ENCODE results near the gene AOPEP.

AOPEP gene

DNA sequence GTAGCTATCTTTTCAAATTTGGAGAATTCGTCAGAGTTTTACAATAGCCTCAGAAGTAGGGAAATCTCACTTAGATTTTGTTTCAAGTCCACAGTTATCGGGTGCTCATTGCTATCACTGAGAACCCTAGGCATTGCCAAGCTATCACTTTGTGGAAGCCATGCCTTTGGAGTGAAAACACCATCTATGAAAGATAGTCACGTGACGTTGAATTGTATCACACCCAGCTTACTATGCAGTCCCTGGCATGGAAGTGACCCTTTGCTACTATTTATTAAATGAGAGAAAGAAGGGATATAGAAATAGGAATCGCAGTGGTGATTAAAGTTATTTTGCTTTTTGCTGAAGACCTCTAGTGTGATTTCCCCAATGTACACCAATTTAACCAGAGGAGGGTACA, 97.2 kb downstream of the AOPEP start:
- Histone ChIP-seq H4K20me1 (ENCODE audit: insufficient read depth, low read length) (no peaks in the 10 kb centered on the region), H3K9me3 (ENCODE audit: insufficient read depth, low read length) (no peaks in the 10 kb centered on the region), H3K4me1 (ENCODE audit: low read length) (peaks cover 17% of the 10 kb centered on the region), H3K27ac (ENCODE audit: low read length) (no peak overlapping the region), H3K36me3 (replicated peaks; ENCODE audit: low read depth, low read length) (peaks cover 4% of the 10 kb centered on the region), H3K9ac (ENCODE audit: low read length) (no peak overlapping the region), H2AFZ (ENCODE audit: low read depth, low read length) (no peak overlapping the region), H3K27me3 (ENCODE audit: low read depth, low read length) (no peaks in the 10 kb centered on the region), H3K4me2 (ENCODE audit: low read length) (no peak overlapping the region), H3K79me2 (ENCODE audit: low read length) (no peaks in the 10 kb centered on the region), H3K4me3 (ENCODE audit: low read length) (no peak overlapping the region)
- TF ChIP-seq CTCF (IDR thresholded peaks at IDR 0.05; ENCODE audit: low read depth, low read length) (no peak), EZH2phosphoT487 (IDR thresholded peaks at IDR 0.05; ENCODE audit: low read depth) (no peak)

DNA sequence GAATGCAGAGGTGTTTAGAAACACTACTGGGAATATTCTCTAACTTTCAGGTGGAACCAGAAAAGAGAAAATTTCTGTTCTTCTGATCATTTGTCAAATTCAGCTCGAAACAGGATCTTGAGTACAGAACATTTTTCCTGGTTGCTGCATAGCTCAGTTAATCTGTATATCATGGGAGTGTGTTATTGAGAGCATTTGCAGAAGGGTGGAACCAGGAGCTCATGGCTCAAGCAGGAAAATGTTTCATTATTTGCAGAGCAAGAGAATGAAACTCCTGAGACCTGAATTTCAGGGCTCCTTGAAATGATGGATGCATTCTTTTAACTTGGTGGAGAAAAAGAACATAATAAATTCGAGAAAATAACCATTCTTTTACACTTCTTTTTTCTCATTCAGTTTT, 97.9 kb downstream of the AOPEP start:
- Histone ChIP-seq H3K9me3 (ENCODE audit: insufficient read depth, low read length) (no peaks in the 10 kb centered on the region), H3K4me3 (ENCODE audit: low read length) (no peak overlapping the region), H4K20me1 (ENCODE audit: insufficient read depth, low read length) (no peaks in the 10 kb centered on the region), H2AFZ (ENCODE audit: low read depth, low read length) (no peak overlapping the region), H3K79me2 (ENCODE audit: low read length) (no peaks in the 10 kb centered on the region), H3K4me1 (ENCODE audit: low read length) (peaks cover 17% of the 10 kb centered on the region), H3K9ac (ENCODE audit: low read length) (no peak overlapping the region), H3K27me3 (ENCODE audit: low read depth, low read length) (no peaks in the 10 kb centered on the region), H3K36me3 (replicated peaks; ENCODE audit: low read depth, low read length) (peaks cover 4% of the 10 kb centered on the region), H3K4me2 (ENCODE audit: low read length) (no peak overlapping the region), H3K27ac (ENCODE audit: low read length) (no peak overlapping the region)
- TF ChIP-seq CTCF (IDR thresholded peaks at IDR 0.05; ENCODE audit: low read depth, low read length) (no peak), EZH2phosphoT487 (IDR thresholded peaks at IDR 0.05; ENCODE audit: low read depth) (no peak)

- Histone ChIP-seq H3K27me3 (ENCODE audit: low read depth, low read length) (no peaks in the 10 kb centered on the region), H3K9me3 (ENCODE audit: insufficient read depth, low read length) (no peaks in the 10 kb centered on the region), H3K79me2 (ENCODE audit: low read length) (no peaks in the 10 kb centered on the region), H3K27ac (ENCODE audit: low read length) (no peak overlapping the region), H3K4me1 (ENCODE audit: low read length) (peaks cover 17% of the 10 kb centered on the region), H3K9ac (ENCODE audit: low read length) (no peak overlapping the region), H3K36me3 (replicated peaks; ENCODE audit: low read depth, low read length) (peaks cover 4% of the 10 kb centered on the region), H4K20me1 (ENCODE audit: insufficient read depth, low read length) (no peaks in the 10 kb centered on the region), H3K4me2 (ENCODE audit: low read length) (no peak overlapping the region), H2AFZ (ENCODE audit: low read depth, low read length) (no peak overlapping the region), H3K4me3 (ENCODE audit: low read length) (no peak overlapping the region)
- TF ChIP-seq CTCF (IDR thresholded peaks at IDR 0.05; ENCODE audit: low read depth, low read length) = no peak
- no peak for TF ChIP-seq EZH2phosphoT487 (IDR thresholded peaks at IDR 0.05; ENCODE audit: low read depth)
Measured at GRCh38 chr9:94824913-94825610, 98.6 kb downstream of the AOPEP start.

DNA sequence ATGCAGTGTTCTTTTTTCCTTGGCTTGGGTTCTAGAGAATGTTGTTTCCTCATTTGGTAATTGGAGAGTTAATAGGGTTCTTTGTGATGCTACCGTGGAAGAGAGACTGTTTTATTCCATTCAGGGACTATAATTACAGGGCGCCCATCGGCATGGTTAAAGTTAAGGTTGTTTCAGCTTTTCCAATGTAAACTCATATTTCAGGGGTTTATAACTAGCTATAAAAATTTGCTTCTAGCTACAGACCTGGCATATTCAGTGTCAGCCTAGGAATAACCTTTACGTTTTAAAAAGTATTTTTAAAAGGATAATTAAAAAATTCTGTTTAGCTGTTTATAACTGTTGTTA, 99.1 kb downstream of the AOPEP start:
- Histone ChIP-seq H4K20me1 (ENCODE audit: insufficient read depth, low read length) (no peaks in the 10 kb centered on the region), H3K27me3 (ENCODE audit: low read depth, low read length) (no peaks in the 10 kb centered on the region), H3K4me1 (ENCODE audit: low read length) (peaks cover 14% of the 10 kb centered on the region), H3K4me3 (ENCODE audit: low read length) (no peak overlapping the region), H3K9ac (ENCODE audit: low read length) (no peak overlapping the region), H3K79me2 (ENCODE audit: low read length) (no peaks in the 10 kb centered on the region), H3K27ac (ENCODE audit: low read length) (no peak overlapping the region), H2AFZ (ENCODE audit: low read depth, low read length) (no peak overlapping the region), H3K36me3 (replicated peaks; ENCODE audit: low read depth, low read length) (peaks cover 3% of the 10 kb centered on the region), H3K4me2 (ENCODE audit: low read length) (no peak overlapping the region), H3K9me3 (ENCODE audit: insufficient read depth, low read length) (no peaks in the 10 kb centered on the region)
- TF ChIP-seq CTCF (IDR thresholded peaks at IDR 0.05; ENCODE audit: low read depth, low read length) = no peak
- TF ChIP-seq EZH2phosphoT487 (IDR thresholded peaks at IDR 0.05; ENCODE audit: low read depth) = no peak

Measured in OCI-LY3 (cell line).